Measurements from ENCODE around the gene ZBTB45.
"Not testable (repeated sequence)": the region's sequence is repeated elsewhere in the genome, so short reads cannot be mapped to it uniquely, and the experiment has no call there.

Gene ZBTB45

DNA sequence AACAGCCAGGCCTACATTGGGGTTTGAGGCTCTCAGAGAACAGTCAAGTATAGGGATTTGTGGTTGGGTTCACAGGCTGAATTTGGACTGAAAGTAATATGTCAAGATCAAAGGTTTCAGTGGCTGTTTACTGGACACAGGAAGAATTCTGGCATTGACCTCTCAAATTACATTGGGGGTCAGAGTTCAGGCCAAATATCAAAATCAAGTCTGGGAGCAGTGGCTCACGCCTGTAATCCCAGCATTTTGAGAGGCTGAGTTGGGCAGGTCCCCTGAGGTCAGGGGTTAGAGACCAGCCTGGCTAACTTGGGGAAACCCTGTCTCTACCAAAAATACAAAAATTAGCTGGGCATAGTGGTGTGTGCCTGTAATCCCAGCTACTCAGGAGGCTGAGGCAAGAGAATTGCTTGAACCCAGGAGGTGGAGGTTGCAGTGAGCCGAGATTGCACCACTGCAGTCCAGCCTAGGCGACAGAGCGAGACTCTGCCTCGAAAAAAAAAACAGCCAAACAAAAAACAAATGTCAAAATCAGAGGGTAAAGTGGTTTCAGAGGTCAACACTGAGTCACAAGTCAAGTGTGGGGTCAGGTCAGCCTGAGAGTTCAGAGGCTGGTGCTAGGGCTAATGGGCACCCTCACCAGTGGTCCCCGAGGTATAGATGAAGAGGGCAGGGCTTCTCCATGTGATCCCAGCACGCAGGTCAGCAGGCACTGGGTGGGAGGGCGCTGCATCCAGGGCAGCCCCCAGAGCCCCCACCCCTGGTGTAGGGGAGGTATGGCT, 9.3 kb downstream of the ZBTB45 start:
- no peak for DNase-seq

- no peak for DNase-seq
These were observed 9.9 kb downstream of the ZBTB45 start for GRCh38 chr19:58509731-58510083.

GRCh38 chr19:58507602-58508223, 11.9 kb downstream of the ZBTB45 start:
- DNase-seq, result not testable (repeated sequence)

GRCh38 chr19:58500242-58500641, 19.4 kb downstream of the ZBTB45 start:
- no peak for DNase-seq

GRCh38 chr19:58499021-58499927, 20.3 kb downstream of the ZBTB45 start:
- peak; percentile 85 to 99 (median 92) for DNase-seq

DNA sequence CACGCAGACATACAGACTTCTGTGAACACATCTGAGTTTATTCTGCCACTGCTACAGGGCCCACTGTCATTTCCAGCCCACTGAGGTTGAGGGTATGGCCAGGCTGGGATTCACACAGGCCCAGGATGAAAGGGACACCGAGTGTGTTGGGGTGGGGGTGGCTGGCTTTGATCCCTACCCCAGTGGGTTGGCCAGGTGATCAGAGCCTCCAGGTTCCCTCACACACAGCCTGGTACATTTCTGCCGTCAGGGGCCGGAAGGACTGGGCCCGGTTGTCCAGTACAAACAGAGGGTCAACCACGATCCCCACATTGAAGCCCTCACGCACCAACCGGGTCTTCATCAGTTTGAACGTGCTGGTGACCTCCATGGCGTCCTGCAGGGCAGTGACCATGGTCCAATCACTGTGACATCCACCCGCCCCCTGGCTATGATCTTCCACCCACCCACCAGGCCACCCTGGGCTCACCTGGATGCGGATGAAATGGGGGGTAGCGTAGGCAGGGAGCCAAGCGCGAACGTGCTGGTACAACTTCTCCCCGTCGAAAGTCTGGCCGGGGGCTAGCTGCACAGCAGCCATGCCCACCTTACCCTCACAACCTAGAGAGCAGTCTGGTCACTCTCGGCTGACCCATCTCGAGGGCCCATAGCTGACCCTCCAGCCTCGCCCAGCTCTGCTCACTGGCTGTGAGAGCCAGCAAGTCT, 21.1 kb downstream of the ZBTB45 start:
- DNase-seq, result no peak

- no peak for DNase-seq
These were observed 21.9 kb downstream of the ZBTB45 start for GRCh38 chr19:58497634-58498170.

DNA sequence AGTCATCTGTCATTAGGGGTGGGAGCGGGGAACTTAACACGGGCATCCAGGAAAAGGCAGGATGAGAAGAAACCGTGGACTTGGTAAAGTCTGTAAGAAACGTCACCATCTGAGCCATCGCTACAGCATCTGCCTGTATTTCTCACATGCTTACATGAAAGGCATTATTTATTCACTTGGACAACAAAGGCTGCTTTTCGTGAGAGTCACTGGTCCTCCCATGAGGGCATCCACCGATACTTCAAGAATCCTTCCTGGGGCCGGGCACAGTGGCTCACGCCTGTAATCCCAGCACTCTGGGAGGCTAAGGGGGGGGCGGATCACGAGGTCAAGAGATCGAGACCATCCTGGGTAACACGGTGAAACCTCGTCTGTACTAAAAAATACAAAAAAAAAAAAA, 27.3 kb downstream of the ZBTB45 start:
- no peak for DNase-seq

DNA sequence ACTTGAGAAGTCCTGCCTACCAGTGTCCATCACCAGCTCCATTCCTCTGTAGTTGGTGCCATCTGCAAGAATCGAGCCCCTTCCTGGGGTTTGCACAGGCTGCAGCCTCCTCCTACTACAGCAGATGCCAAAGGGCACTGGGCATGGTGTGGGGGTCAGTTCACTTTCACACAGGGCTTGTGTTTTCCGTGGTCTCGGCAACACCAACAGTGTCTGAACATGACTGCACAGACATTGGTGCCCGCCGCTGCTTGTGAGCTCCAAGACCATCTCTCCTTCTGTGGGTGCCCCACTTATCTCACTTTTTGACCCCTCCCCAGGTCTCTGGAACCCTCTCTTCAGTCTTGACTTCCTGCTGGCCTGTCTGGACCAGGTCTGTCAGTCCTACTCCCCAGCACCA, 28.2 kb downstream of the ZBTB45 start:
- no peak for DNase-seq

GRCh38 chr19:58484349-58484748, 35.3 kb downstream of the ZBTB45 start:
- DNase-seq, result not testable (repeated sequence)

GRCh38 chr19:58483776-58484175, 35.8 kb downstream of the ZBTB45 start:
- DNase-seq, result no peak

DNA sequence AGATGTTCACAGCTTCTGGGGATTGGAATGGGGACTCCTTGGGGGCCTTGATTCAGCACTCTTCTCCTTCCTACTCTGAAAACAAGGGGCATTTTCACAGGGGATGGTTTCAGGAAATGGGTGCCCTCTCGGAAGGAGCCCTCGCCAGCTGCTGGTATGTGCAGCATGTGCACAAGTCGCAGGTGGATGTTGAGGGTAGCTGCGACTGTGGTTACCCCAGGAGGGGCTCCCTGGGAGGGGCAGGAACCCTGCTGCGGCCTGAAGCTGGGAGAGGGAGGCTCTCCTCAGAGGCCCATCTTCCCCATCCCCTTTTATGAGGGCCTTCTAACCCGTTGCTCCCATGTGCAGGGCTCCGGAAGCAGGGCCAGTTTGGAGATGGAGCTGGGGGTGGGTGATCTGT, 37.2 kb downstream of the ZBTB45 start:
- no peak for DNase-seq

DNA sequence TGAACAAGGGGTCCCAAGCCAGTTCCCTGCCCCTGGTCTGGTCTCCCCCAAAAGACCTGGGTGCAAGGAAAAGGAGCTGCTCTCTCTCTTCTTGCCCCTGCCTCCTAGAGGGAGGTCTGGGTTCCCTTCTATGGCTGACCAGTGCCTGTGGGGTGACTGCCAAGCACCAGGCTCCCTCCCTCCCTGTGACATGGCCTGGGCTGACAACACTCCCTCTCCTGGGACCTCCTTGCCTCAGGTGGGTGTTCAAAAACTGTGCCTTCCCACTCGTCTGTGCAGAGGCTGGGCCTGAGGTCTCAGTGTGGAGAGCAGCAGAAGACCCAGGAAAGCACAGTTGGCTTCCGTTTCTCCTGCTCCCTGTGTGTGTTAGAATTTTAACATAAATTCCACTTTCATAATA, 38.8 kb downstream of the ZBTB45 start:
- DNase-seq, result no peak

- no peak for DNase-seq
These were observed 39.2 kb downstream of the ZBTB45 start for GRCh38 chr19:58480481-58480830.

DNA sequence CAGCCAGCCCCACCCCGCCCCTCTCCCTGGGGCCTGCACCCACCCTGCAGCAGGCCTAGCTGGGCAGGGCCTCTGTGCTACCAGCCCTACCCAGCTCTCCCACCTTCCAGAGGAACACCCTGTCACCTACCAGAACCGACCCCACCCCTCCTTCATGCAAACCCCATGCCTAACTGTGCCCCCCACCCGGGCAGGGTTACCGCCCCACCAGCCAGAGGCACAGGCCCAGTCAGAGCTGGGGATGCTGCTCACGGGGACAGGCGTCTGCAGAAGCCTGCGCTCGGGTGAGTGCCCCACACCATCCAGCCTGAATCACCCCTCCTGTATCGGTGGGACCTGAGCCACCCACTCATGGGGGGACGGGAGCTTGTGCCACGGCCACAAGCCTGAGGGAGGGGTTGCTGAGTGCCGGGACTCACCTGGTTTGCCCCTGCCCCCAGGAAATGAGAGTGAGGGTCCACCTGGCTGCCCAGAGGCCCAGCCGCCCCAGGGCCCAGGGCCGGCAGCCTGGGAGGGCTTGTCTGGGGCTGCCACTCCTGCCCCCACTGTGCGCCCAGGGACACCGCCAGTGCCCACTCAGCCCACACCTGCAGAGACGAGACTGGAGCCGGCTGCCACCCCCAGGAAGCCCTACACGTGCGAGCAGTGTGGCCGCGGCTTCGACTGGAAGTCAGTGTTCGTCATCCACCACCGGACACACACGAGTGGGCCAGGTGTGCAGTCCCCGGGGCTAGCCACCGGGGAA, 39.7 kb downstream of the ZBTB45 start:
- no peak for DNase-seq

DNA sequence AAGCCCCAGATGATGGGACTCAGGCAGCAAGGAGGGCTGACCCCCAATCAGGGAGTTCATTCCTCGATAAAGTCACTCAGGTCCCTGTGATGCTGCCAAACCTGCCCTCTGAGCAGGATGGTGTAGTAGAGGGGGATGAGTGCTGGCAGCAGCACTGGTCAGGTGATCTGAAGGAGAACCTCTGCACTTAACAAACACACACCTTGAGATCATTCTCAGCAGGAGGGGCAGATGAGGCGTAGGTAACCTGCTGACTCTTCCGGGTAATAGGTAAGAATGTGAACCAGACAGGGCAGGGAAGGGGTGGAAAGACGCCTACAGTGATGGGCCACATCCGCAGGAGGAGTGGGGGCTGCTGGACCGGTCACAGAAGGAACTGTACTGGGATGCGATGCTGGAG, 40.3 kb downstream of the ZBTB45 start:
- DNase-seq, result no peak

GRCh38 chr19:58477871-58478270, 41.7 kb downstream of the ZBTB45 start:
- no peak for DNase-seq

DNA sequence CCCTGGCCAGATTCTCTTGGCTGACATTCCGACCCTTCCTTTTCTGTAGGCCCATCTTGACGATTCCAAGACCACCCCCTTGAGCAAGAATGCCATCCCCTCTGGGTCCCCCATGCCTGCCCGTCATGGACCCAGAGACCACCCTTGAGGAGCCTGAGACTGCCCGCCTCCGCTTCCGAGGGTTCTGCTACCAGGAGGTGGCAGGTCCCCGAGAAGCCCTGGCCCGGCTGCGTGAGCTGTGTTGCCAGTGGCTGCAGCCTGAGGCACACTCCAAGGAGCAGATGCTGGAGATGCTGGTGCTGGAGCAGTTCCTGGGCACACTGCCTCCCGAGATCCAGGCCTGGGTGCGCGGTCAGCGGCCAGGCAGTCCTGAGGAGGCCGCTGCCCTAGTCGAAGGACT, 42.5 kb downstream of the ZBTB45 start:
- DNase-seq, result no peak

- no peak for DNase-seq
These were observed 43.1 kb downstream of the ZBTB45 start for GRCh38 chr19:58476498-58477015.

DNA sequence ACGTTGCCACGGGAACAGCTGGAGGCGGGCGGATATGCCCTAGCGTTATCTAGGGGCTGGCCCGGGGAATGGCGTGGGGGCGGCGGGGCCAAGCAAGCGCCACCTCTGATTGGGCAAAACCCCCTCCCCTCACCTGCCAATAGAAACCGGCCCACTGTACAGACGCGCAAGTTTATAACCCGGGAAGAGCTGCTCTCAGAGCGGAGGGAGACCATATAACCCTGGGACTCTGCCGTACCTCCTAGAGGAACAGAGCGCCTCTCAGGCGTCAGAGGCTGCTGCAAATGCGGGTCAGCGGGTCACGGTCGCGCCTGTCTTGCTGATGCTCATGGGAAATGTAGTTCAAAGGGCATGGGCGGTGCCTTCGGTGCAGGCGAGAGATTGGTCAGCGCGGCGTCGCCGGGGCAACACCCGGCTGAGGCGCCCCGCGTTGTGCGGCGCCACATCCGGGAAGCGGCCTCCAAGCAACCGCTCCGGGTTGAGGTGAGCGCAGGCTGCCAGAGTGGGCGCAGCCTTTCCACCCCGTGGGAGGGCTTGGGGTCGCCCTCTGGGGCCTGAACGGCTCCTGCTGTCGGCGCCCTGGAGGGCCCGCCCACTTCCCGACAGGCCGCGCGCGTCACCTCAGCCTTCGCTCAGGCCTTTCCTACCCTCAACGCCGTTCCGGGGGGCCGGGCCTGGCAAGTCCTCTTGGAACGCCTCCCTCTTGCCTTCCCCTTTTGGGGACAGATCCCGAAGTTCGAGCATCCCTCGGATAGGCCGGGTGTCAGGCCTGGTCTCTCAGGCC, 43.7 kb downstream of the ZBTB45 start, which contains the start of gene ZNF446:
Gene ZNF446, plus strand, starts transcription at position 639 of the 784 bp plus-strand sequence. CDS start 867 bp downstream, outside the sequence.
- DNase-seq, result peak; percentile 90 to 99 (median 94)
